GM23338 (cell line): Measurements from ENCODE around the gene ZBP1. TPM values are rescaled to one million over a fixed set of nuclear protein-coding genes. Genes with fewer than 3 reads are reported as not detected.
A peak's percentile ranks its signal among the peaks of the same experiment; 100 is the strongest.

Experiments used
- ATAC-seq: fragments of 200-7000 bp; cut with Tn5 transposase; 3 replicates; pipeline ENCODE4 v1.9.1; 2020
- DNase-seq: peaks from one replicate; pipeline ENCODE4 v3.0.0-alpha.2; 2015; ENCODE audit warnings: low spot score
- H2AFZ ChIP-seq: fragments of 200-600 bp; sonication (generic); 2 replicates; pipeline ENCODE4 v1.8.0; 2016; ENCODE audit warnings: antibody characterized with exemption, mild to moderate bottlenecking, moderate library complexity
- H3F3A ChIP-seq: fragments of 200-600 bp; sonication (generic); replicated peaks from 2 replicates; pipeline ENCODE4 v1.8.0; 2017; ENCODE audit warnings: antibody characterized with exemption, mixed run types, low read depth
- H3K27ac ChIP-seq: fragments of 200-600 bp; sonication (generic); 2 replicates; pipeline ENCODE4 v1.6.1; 2016; ENCODE audit warnings: low read depth
- H3K27me3 ChIP-seq: fragments of 200-600 bp; sonication (generic); 2 replicates; pipeline ENCODE4 v1.8.0; 2016; ENCODE audit warnings: mild to moderate bottlenecking, mixed run types, moderate library complexity; ENCODE audit not compliant: insufficient read depth
- H3K36me3 ChIP-seq: fragments of 200-600 bp; sonication (generic); 2 replicates; pipeline ENCODE4 v1.8.0; 2016; ENCODE audit warnings: mild to moderate bottlenecking; ENCODE audit not compliant: insufficient read depth
- H3K4me1 ChIP-seq: fragments of 200-600 bp; sonication (generic); 2 replicates; pipeline ENCODE4 v1.8.0; 2016; ENCODE audit warnings: mild to moderate bottlenecking, moderate library complexity; ENCODE audit not compliant: insufficient read depth
- H3K4me2 ChIP-seq: fragments of 200-600 bp; sonication (generic); 2 replicates; pipeline ENCODE4 v1.7.1; 2017; ENCODE audit warnings: mixed run types
- H3K4me3 ChIP-seq: fragments of 200-600 bp; sonication (generic); 2 replicates; pipeline ENCODE4 v1.6.1; 2016; ENCODE audit warnings: mixed run types
- H3K79me2 ChIP-seq: fragments of 200-600 bp; sonication (generic); replicated peaks from 2 replicates; pipeline ENCODE4 v1.8.0; 2017; ENCODE audit warnings: mild to moderate bottlenecking; ENCODE audit not compliant: insufficient read depth
- H3K9me2 ChIP-seq: fragments of 200-600 bp; sonication (generic); 2 replicates; pipeline ENCODE4 v1.8.0; 2017; ENCODE audit not compliant: insufficient read depth
- H4K20me1 ChIP-seq: fragments of 200-600 bp; sonication (generic); replicated peaks from 2 replicates; pipeline ENCODE4 v1.8.0; 2017; ENCODE audit warnings: mild to moderate bottlenecking; ENCODE audit not compliant: insufficient read depth
- H3K27ac Mint-ChIP-seq: 2 replicates; pipeline ENCODE4 v1.8.0; 2020; ENCODE audit warnings: inconsistent platforms, mild to moderate bottlenecking, moderate library complexity, mixed read lengths
- H3K27me3 Mint-ChIP-seq: 3 replicates; pipeline ENCODE4 v1.8.0; 2022; ENCODE audit warnings: low read depth, mild to moderate bottlenecking, moderate library complexity, mixed read lengths, inconsistent platforms; ENCODE audit not compliant: insufficient read depth, poor library complexity
- H3K36me3 Mint-ChIP-seq: 3 replicates; pipeline ENCODE4 v1.8.0; 2021; ENCODE audit warnings: low read depth, mild to moderate bottlenecking, inconsistent platforms, moderate library complexity, mixed read lengths
- H3K4me1 Mint-ChIP-seq: 3 replicates; pipeline ENCODE4 v1.8.0; 2020; ENCODE audit warnings: mild to moderate bottlenecking, inconsistent platforms, mixed read lengths
- H3K4me3 Mint-ChIP-seq: 3 replicates; pipeline ENCODE4 v1.8.0; 2021; ENCODE audit warnings: moderate library complexity, mild to moderate bottlenecking, inconsistent platforms, mixed read lengths
- H3K9me3 Mint-ChIP-seq: 3 replicates; pipeline ENCODE4 v1.8.0; 2020; ENCODE audit warnings: moderate library complexity, mild to moderate bottlenecking, inconsistent platforms, mixed read lengths
- EZH2 ChIP-seq: fragments of 200-600 bp; sonication (generic); IDR thresholded peaks from one replicate; pipeline ENCODE4 v1.8.0; 2017; ENCODE audit warnings: antibody characterized with exemption, mild to moderate bottlenecking, low read depth; ENCODE audit not compliant: unreplicated experiment
- JUNB ChIP-seq: IDR thresholded peaks from one replicate; pipeline ENCODE4 v1.6.1; 2016; ENCODE audit warnings: antibody characterized with exemption; ENCODE audit not compliant: unreplicated experiment
- NANOG ChIP-seq: IDR thresholded peaks from 2 replicates; pipeline ENCODE4 v1.6.1; 2016; ENCODE audit warnings: antibody characterized with exemption, borderline replicate concordance
- REST ChIP-seq: IDR thresholded peaks from one replicate; pipeline ENCODE4 v1.6.1; 2018; ENCODE audit warnings: antibody characterized with exemption; ENCODE audit not compliant: unreplicated experiment
- STAT1 ChIP-seq: IDR thresholded peaks from one replicate; pipeline ENCODE4 v1.6.1; 2016; ENCODE audit warnings: antibody characterized with exemption; ENCODE audit not compliant: unreplicated experiment
- polyA plus RNA-seq: library from polyadenylated mRNA; unstranded; fragments of >200 nt; fragmentation: Nextera tagmentation; extraction: Ambion mirVana; gene quantifications from 2 replicates; pipeline ENCODE4 v1.2.1, GENCODE V29; 2016
- total RNA-seq: library from RNA; depleted of rRNA; stranded (reverse); fragments of >200 nt; shearing (Covaris generic); gene quantifications from 2 replicates; pipeline ENCODE4 v1.2.3, GENCODE V29; 2014
- TF ChIP-seq, protein P1 (sequence below): fragments of 250-450 bp; sonication (Bioruptor Pico); IDR thresholded peaks from 2 replicates; pipeline ENCODE4 v1.5.0; 2020; ENCODE audit warnings: mild to moderate bottlenecking, moderate library complexity

Gene ZBP1
- total and polyA plus RNA-seq, 2 experiments from 2014 or later, result not detected

GRCh38 chr20:57570145-57570850 is 49.9 kb downstream of the ZBP1 start:
- TF ChIP-seq JUNB (no peak), EZH2 (no peak), STAT1 (no peak)
- TF ChIP-seq, protein P1, sequence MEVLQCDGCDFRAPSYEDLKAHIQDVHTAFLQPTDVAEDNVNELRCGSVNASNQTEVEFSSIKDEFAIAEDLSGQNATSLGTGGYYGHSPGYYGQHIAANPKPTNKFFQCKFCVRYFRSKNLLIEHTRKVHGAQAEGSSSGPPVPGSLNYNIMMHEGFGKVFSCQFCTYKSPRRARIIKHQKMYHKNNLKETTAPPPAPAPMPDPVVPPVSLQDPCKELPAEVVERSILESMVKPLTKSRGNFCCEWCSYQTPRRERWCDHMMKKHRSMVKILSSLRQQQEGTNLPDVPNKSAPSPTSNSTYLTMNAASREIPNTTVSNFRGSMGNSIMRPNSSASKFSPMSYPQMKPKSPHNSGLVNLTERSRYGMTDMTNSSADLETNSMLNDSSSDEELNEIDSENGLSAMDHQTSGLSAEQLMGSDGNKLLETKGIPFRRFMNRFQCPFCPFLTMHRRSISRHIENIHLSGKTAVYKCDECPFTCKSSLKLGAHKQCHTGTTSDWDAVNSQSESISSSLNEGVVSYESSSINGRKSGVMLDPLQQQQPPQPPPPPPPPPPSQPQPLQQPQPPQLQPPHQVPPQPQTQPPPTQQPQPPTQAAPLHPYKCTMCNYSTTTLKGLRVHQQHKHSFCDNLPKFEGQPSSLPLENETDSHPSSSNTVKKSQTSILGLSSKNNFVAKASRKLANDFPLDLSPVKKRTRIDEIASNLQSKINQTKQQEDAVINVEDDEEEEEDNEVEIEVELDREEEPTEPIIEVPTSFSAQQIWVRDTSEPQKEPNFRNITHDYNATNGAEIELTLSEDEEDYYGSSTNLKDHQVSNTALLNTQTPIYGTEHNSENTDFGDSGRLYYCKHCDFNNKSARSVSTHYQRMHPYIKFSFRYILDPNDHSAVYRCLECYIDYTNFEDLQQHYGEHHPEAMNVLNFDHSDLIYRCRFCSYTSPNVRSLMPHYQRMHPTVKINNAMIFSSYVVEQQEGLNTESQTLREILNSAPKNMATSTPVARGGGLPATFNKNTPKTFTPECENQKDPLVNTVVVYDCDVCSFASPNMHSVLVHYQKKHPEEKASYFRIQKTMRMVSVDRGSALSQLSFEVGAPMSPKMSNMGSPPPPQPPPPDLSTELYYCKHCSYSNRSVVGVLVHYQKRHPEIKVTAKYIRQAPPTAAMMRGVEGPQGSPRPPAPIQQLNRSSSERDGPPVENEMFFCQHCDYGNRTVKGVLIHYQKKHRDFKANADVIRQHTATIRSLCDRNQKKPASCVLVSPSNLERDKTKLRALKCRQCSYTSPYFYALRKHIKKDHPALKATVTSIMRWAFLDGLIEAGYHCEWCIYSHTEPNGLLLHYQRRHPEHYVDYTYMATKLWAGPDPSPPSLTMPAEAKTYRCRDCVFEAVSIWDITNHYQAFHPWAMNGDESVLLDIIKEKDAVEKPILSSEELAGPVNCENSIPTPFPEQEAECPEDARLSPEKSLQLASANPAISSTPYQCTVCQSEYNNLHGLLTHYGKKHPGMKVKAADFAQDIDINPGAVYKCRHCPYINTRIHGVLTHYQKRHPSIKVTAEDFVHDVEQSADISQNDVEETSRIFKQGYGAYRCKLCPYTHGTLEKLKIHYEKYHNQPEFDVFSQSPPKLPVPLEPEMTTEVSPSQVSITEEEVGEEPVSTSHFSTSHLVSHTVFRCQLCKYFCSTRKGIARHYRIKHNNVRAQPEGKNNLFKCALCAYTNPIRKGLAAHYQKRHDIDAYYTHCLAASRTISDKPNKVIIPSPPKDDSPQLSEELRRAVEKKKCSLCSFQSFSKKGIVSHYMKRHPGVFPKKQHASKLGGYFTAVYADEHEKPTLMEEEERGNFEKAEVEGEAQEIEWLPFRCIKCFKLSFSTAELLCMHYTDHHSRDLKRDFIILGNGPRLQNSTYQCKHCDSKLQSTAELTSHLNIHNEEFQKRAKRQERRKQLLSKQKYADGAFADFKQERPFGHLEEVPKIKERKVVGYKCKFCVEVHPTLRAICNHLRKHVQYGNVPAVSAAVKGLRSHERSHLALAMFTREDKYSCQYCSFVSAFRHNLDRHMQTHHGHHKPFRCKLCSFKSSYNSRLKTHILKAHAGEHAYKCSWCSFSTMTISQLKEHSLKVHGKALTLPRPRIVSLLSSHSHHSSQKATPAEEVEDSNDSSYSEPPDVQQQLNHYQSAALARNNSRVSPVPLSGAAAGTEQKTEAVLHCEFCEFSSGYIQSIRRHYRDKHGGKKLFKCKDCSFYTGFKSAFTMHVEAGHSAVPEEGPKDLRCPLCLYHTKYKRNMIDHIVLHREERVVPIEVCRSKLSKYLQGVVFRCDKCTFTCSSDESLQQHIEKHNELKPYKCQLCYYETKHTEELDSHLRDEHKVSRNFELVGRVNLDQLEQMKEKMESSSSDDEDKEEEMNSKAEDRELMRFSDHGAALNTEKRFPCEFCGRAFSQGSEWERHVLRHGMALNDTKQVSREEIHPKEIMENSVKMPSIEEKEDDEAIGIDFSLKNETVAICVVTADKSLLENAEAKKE, result no peak
- 0 out of 2 replicates have a peak, but pooled peaks cover 10% of the 10 kb centered on the region for H3K9me2 ChIP-seq
- no peaks in the 10 kb centered on the region for H3F3A ChIP-seq
- no peak overlapping the region for H3K4me3 ChIP-seq
- H3K27ac ChIP-seq, result no peak overlapping the region
- H3K4me2 ChIP-seq, result no peak overlapping the region
- Mint-ChIP-seq H3K4me3 (no peak overlapping the region), H3K4me1 (peaks cover 16% of the 10 kb centered on the region), H3K27me3 (peaks cover 2% of the 10 kb centered on the region), H3K36me3 (no peaks in the 10 kb centered on the region), H3K9me3 (no peaks in the 10 kb centered on the region; the same call in 2 of the 3 replicates), H3K27ac (no peak overlapping the region; the same call in 1 of the 2 replicates)
- H3K79me2 ChIP-seq, result no peaks in the 10 kb centered on the region
- no peak for DNase-seq
- H3K27me3 ChIP-seq, result no peaks in the 10 kb centered on the region
- H2AFZ ChIP-seq, result peak overlapping the region; percentile 76; the same call in 1 of the 2 replicates
- no peak for ATAC-seq
- H4K20me1 ChIP-seq, result no peaks in the 10 kb centered on the region
- H3K36me3 ChIP-seq, result no peaks in the 10 kb centered on the region
- H3K4me1 ChIP-seq, result peaks cover 6% of the 10 kb centered on the region

GRCh38 chr20:57568960-57569359 is 51.3 kb downstream of the ZBP1 start:
- H3K36me3 ChIP-seq, result no peaks in the 10 kb centered on the region
- H3K4me1 ChIP-seq, result peaks cover 5% of the 10 kb centered on the region
- H3K27ac Mint-ChIP-seq, result no peak overlapping the region
- H3K9me2 ChIP-seq, result 0 out of 2 replicates have a peak, but pooled peaks cover 11% of the 10 kb centered on the region
- no peaks in the 10 kb centered on the region for H3F3A ChIP-seq
- no peak for DNase-seq
- H2AFZ ChIP-seq, result no peak overlapping the region
- no peak overlapping the region for H3K4me3 ChIP-seq
- peaks cover 2% of the 10 kb centered on the region for H3K27me3 Mint-ChIP-seq
- H3K9me3 Mint-ChIP-seq, result no peaks in the 10 kb centered on the region; the same call in 2 of the 3 replicates
- no peaks in the 10 kb centered on the region for H3K79me2 ChIP-seq
- no peaks in the 10 kb centered on the region for H3K36me3 Mint-ChIP-seq
- H3K27me3 ChIP-seq, result no peaks in the 10 kb centered on the region
- no peak overlapping the region for H3K4me3 Mint-ChIP-seq
- peaks cover 12% of the 10 kb centered on the region for H3K4me1 Mint-ChIP-seq
- no peak for ATAC-seq
- no peak overlapping the region for H3K4me2 ChIP-seq
- no peak overlapping the region for H3K27ac ChIP-seq
- H4K20me1 ChIP-seq, result no peaks in the 10 kb centered on the region
- TF ChIP-seq JUNB (no peak), REST (no peak), STAT1 (no peak), NANOG (no peak)
